Tibial nerve (tissue), 4 donors: Measurements from ENCODE around the gene ITK.

Source experiments
- CTCF ChIP-seq, 5 experiments: fragments of 200-600 bp in 3 of 5; fragments of 450-650 bp in 2 of 5; sonication (generic) in 3 of 5; IDR thresholded peaks; one replicate each; pipeline ENCODE4 v1.5.1; 2016 to 2019; ENCODE audit warnings: antibody characterized with exemption in 5 of 5, mild to moderate bottlenecking in 3 of 5, moderate library complexity in 2 of 5
- EP300 ChIP-seq, 2 donors: sonication (generic); formaldehyde crosslinking; IDR thresholded peaks; one replicate each; pipeline ENCODE4 v1.6.1; 2017; ENCODE audit warnings: antibody characterized with exemption in 2 of 2, mild to moderate bottlenecking in 1 of 2
- POLR2A ChIP-seq, 2 donors: fragments of 450-650 bp; IDR thresholded peaks; one replicate each; pipeline ENCODE4 v1.6.1; 2017; ENCODE audit warnings: antibody characterized with exemption in 2 of 2, mild to moderate bottlenecking in 2 of 2, moderate library complexity in 2 of 2

- TF ChIP-seq EP300 (IDR thresholded peaks at IDR 0.05): no peak
- TF ChIP-seq POLR2A (IDR thresholded peaks at IDR 0.05): no peak
- TF ChIP-seq CTCF (IDR thresholded peaks at IDR 0.05): no peak
Measured at GRCh38 chr5:157162919-157163510, 17.6 kb upstream of the ITK start.
